Lung (tissue), 12 donors: ENCODE results near the gene RGSL1. TPM values are rescaled to one million over a fixed set of nuclear protein-coding genes. Genes with fewer than 3 reads are reported as not detected.

Experiments
- ATAC-seq: fragments of 200-7000 bp; cut with Tn5 transposase; one replicate; pipeline ENCODE4 v1.9.1; 2020; ENCODE audit warnings: moderate number of reproducible peaks; ENCODE audit not compliant: insufficient read depth, low FRiP score
- DNase-seq, 3 donors: peaks; one replicate each; pipeline ENCODE4 v3.0.0-alpha.2; 2013 to 2017
- H3K27ac ChIP-seq, 2 donors: one replicate each; pipeline ENCODE4 v1.5.1; 2013; ENCODE audit warnings: mild to moderate bottlenecking in 2 of 2, moderate library complexity in 2 of 2, control low read depth in 1 of 2, inconsistent platforms in 1 of 2, low read depth in 1 of 2, low read length in 1 of 2
- H3K27me3 ChIP-seq, 3 donors: one replicate each; pipeline ENCODE4 v1.5.1; 2013; ENCODE audit warnings: low read length in 2 of 3; ENCODE audit not compliant: control insufficient read depth in 3 of 3, insufficient read depth in 3 of 3
- H3K36me3 ChIP-seq, 4 donors: one replicate each; pipeline ENCODE4 v1.5.1; 2013; ENCODE audit warnings: low read length in 4 of 4, mild to moderate bottlenecking in 1 of 4, moderate library complexity in 1 of 4; ENCODE audit not compliant: control insufficient read depth in 4 of 4, insufficient read depth in 4 of 4
- H3K4me1 ChIP-seq, 5 donors: one replicate each; pipeline ENCODE4 v1.5.1; 2013; ENCODE audit warnings: low read length in 5 of 5, mild to moderate bottlenecking in 2 of 5, moderate library complexity in 1 of 5; ENCODE audit not compliant: control insufficient read depth in 5 of 5, insufficient read depth in 5 of 5
- H3K4me3 ChIP-seq: one replicate; pipeline ENCODE4 v1.5.1; 2013; ENCODE audit warnings: mild to moderate bottlenecking, control low read depth, moderate library complexity
- H3K9ac ChIP-seq, 2 donors: one replicate each; pipeline ENCODE4 v1.5.1; 2013; ENCODE audit warnings: low read length in 2 of 2, control low read depth in 1 of 2; ENCODE audit not compliant: insufficient read depth in 1 of 2
- H3K9me3 ChIP-seq, 4 donors: one replicate each; pipeline ENCODE4 v1.5.1; 2013; ENCODE audit warnings: low read length in 3 of 4, mild to moderate bottlenecking in 1 of 4, moderate library complexity in 1 of 4; ENCODE audit not compliant: control insufficient read depth in 4 of 4, insufficient read depth in 3 of 4
- CTCF ChIP-seq: IDR thresholded peaks from 2 replicates; pipeline ENCODE4 v1.5.1; 2012; ENCODE audit warnings: mild to moderate bottlenecking; ENCODE audit errors: control extremely low read depth, extremely low read depth
- WGBS, 2 donors: extraction: QIAGEN DNeasy Blood & Tissue Kit; methylation state at CpG; one replicate each; pipeline ENCODE4 v1.1.7; 2013; 5-methylcytosine and 5-hydroxymethylcytosine counted together
- polyA plus RNA-seq, 2 donors: library from polyadenylated mRNA; stranded (reverse); fragments of 200-250 nt; gene quantifications; one replicate each; pipeline ENCODE4 v1.2.1, GENCODE V29; 2013
- total RNA-seq, 2 donors: library from RNA; depleted of rRNA in 1 of 2; stranded (reverse); fragments of >200 nt in 1 of 2; gene quantifications; one replicate each; pipeline ENCODE4 v1.2.1, GENCODE V29; 2014 to 2021
- donor health status: control.
- donor health status: control.
- donor health status: Bipolar disorder and iron deficiency.
- donor health status: healthy.
- donor health status: DM: yes; HTN: yes; CAD: no.

RGSL1 gene
- total and polyA plus RNA-seq, 4 donors: 0.13 TPM; not detected in 3

GRCh38 chr1:182460550-182460951 lies 10.6 kb downstream of the RGSL1 start:
- DNase-seq: peak in 2 of 3 donors; percentile 16 to 20
- H3K36me3 ChIP-seq: no peaks in the 10 kb centered on the region

GRCh38 chr1:182473556-182473955 lies 23.6 kb downstream of the RGSL1 start:
- H3K4me3 ChIP-seq: no peak overlapping the region
- TF ChIP-seq CTCF: no peak
- no peaks in the 10 kb centered on the region for H3K36me3 ChIP-seq
- ATAC-seq (no peak), DNase-seq (no peak)
- peaks cover 0 to 8% (median 3%) of the 10 kb centered on the region in 4 donors for H3K9me3 ChIP-seq
- H3K9ac ChIP-seq: no peak overlapping the region
- 59 to 79% methylated on average over 4 of the region's 4 CpGs for WGBS, 2 donors
- H3K4me1 ChIP-seq: peaks cover 0 to 2% (median 0%) of the 10 kb centered on the region in 5 donors
- H3K27ac ChIP-seq: no peak overlapping the region
- no peaks in the 10 kb centered on the region for H3K27me3 ChIP-seq

More at GRCh38 chr1:182460550-182460951, 10.6 kb downstream of the RGSL1 start:
- no peak for TF ChIP-seq CTCF
- H3K9me3 ChIP-seq: peaks cover 0 to 4% (median 0%) of the 10 kb centered on the region in 4 donors
- H3K4me1 ChIP-seq: no peaks in the 10 kb centered on the region
- no peak overlapping the region for H3K4me3 ChIP-seq
- H3K27me3 ChIP-seq: no peaks in the 10 kb centered on the region
- H3K9ac ChIP-seq: no peak overlapping the region
- no peak for ATAC-seq
- H3K27ac ChIP-seq: no peak overlapping the region

- ATAC-seq: no peak
- peaks cover 0 to 8% (median 3%) of the 10 kb centered on the region in 4 donors for H3K9me3 ChIP-seq
- H3K27me3 ChIP-seq: no peaks in the 10 kb centered on the region
- 79 to 92% methylated on average over 2 of the region's 2 CpGs for WGBS, 2 donors
- no peak for TF ChIP-seq CTCF
- no peaks in the 10 kb centered on the region for H3K4me1 ChIP-seq
- no peaks in the 10 kb centered on the region for H3K36me3 ChIP-seq
- H3K9ac ChIP-seq: no peak overlapping the region
- DNase-seq: no peak
- no peak overlapping the region for H3K4me3 ChIP-seq
- no peak overlapping the region for H3K27ac ChIP-seq
Measured at GRCh38 chr1:182476625-182477024, 26.7 kb downstream of the RGSL1 start.

- DNase-seq: no peak
- H3K27ac ChIP-seq: no peak overlapping the region
Measured at GRCh38 chr1:182478238-182478637, 28.3 kb downstream of the RGSL1 start.

More at GRCh38 chr1:182478238-182478637, 28.3 kb downstream of the RGSL1 start:
- Histone ChIP-seq H3K27me3 (no peaks in the 10 kb centered on the region), H3K36me3 (no peaks in the 10 kb centered on the region), H3K4me3 (no peak overlapping the region), H3K9ac (no peak overlapping the region), H3K9me3 (peaks cover 0 to 8% (median 3%) of the 10 kb centered on the region in 4 donors), H3K4me1 (no peaks in the 10 kb centered on the region)
- TF ChIP-seq CTCF: no peak
- ATAC-seq: no peak
